GM21526 (cell line): ENCODE results near the gene TRAF3IP1.

ENCODE experiments used
- ATAC-seq: cut with Tn5 transposase; IDR thresholded peaks from one replicate; pipeline ENCODE4 v1.9.1; 2021; ENCODE audit warnings: moderate library complexity; ENCODE audit not compliant: unreplicated experiment, low FRiP score

TRAF3IP1 gene

GRCh38 chr2:238286987-238287736 is 33.2 kb upstream of the TRAF3IP1 start:
- no peak for ATAC-seq

- ATAC-seq: peak; percentile 21
Observed at GRCh38 chr2:238287737-238288649, 32.3 kb upstream of the TRAF3IP1 start, which contains the start of gene PER2. Gene PER2, minus strand, starts transcription at chr2:238288610. Its CDS starts 10,674 bp downstream, at chr2:238277936.

- peak; percentile 87 for ATAC-seq
Observed at GRCh38 chr2:238288650-238289573, 31.4 kb upstream of the TRAF3IP1 start.

- ATAC-seq: no peak
Observed at GRCh38 chr2:238289574-238289973, 30.7 kb upstream of the TRAF3IP1 start.

- ATAC-seq: no peak
Observed at GRCh38 chr2:238290091-238290509, 30.2 kb upstream of the TRAF3IP1 start.

- no peak for ATAC-seq
Observed at GRCh38 chr2:238290715-238291549, 29.4 kb upstream of the TRAF3IP1 start.

- no peak for ATAC-seq
Observed at GRCh38 chr2:238291550-238292281, 28.6 kb upstream of the TRAF3IP1 start.

- ATAC-seq: no peak
Observed at GRCh38 chr2:238294046-238294392, 26.3 kb upstream of the TRAF3IP1 start.

- no peak for ATAC-seq
Observed at GRCh38 chr2:238294393-238295143, 25.8 kb upstream of the TRAF3IP1 start.

- ATAC-seq: no peak
Observed at GRCh38 chr2:238295144-238296112, 24.9 kb upstream of the TRAF3IP1 start.

- no peak for ATAC-seq
Observed at GRCh38 chr2:238296638-238297457, 23.5 kb upstream of the TRAF3IP1 start.

GRCh38 chr2:238299803-238300202 is 20.5 kb upstream of the TRAF3IP1 start:
- no peak for ATAC-seq

GRCh38 chr2:238302087-238302486 is 18.2 kb upstream of the TRAF3IP1 start:
- ATAC-seq: no peak

GRCh38 chr2:238302751-238303150 is 17.6 kb upstream of the TRAF3IP1 start:
- ATAC-seq: no peak

GRCh38 chr2:238304116-238304515 is 16.2 kb upstream of the TRAF3IP1 start:
- no peak for ATAC-seq
